ENCODE results near the gene BCL2L1.

The BCL2L1 gene

DNA sequence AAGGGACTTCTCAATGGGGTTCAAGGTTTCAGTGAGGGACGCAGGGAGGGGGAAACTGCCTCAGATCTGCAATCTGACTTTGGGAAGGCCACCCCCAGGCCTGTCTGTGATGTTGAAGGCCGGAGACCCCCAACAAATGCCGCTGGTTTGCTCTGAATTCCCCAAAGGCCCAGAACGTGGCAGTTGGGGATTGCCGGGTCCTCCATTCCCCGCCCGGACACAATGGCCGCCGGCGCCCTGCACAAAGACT lies 326 bp upstream of the BCL2L1 start:
- TF ChIP-seq CTCF (IDR thresholded peaks at IDR 0.05; ENCODE audit: insufficient read depth, low read length, poor library complexity, severe bottlenecking) = no peak
- H3K4me3 ChIP-seq (replicated peaks; ENCODE audit: low read depth, low read length) = peak overlapping the region; percentile 75
- DNase-seq (ENCODE audit: extremely low read depth, insufficient read length) = no peak
- no peaks in the 10 kb centered on the region for H3K27me3 ChIP-seq (replicated peaks; ENCODE audit: control insufficient read depth, insufficient read depth, low read length)
- H3K36me3 ChIP-seq (ENCODE audit: control insufficient read depth, insufficient read depth, low read length) = peaks cover 2% of the 10 kb centered on the region; the same call in 1 of the 2 replicates

DNA sequence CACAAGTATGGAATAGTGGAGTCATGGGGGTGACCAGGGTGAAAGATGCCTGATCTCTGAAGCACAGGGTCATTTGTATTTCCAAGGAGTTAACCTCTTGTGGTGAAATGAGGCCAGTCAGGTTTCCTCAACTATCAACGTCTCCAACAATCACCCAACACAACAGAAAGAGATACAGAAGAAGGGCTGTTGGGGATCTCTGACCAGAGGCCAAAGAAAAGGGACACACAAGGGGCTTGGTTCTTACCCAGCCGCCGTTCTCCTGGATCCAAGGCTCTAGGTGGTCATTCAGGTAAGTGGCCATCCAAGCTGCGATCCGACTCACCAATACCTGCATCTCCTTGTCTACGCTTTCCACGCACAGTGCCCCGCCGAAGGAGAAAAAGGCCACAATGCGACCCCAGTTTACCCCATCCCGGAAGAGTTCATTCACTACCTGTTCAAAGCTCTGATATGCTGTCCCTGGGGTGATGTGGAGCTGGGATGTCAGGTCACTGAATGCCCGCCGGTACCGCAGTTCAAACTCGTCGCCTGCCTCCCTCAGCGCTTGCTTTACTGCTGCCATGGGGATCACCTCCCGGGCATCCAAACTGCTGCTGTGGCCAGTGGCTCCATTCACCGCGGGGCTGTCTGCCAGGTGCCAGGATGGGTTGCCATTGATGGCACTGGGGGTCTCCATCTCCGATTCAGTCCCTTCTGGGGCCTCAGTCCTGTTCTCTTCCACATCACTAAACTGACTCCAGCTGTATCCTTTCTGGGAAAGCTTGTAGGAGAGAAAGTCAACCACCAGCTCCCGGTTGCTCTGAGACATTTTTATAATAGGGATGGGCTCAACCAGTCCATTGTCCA lies 1.0 kb downstream of the BCL2L1 start:
- no peak for DNase-seq (ENCODE audit: extremely low read depth, insufficient read length)
- Histone ChIP-seq H3K36me3 (ENCODE audit: control insufficient read depth, insufficient read depth, low read length) (peaks cover 2% of the 10 kb centered on the region; the same call in 1 of the 2 replicates), H3K27me3 (replicated peaks; ENCODE audit: control insufficient read depth, insufficient read depth, low read length) (no peaks in the 10 kb centered on the region), H3K4me3 (replicated peaks; ENCODE audit: low read depth, low read length) (peak overlapping the region; percentile 75)
- TF ChIP-seq CTCF (IDR thresholded peaks at IDR 0.05; ENCODE audit: insufficient read depth, low read length, poor library complexity, severe bottlenecking) = no peak

GRCh38 chr20:31720486-31721407 lies 1.9 kb downstream of the BCL2L1 start:
- Histone ChIP-seq H3K36me3 (ENCODE audit: control insufficient read depth, insufficient read depth, low read length) (peaks cover 2% of the 10 kb centered on the region; the same call in 1 of the 2 replicates), H3K27me3 (replicated peaks; ENCODE audit: control insufficient read depth, insufficient read depth, low read length) (no peaks in the 10 kb centered on the region), H3K4me3 (replicated peaks; ENCODE audit: low read depth, low read length) (peak overlapping the region; percentile 75)
- peak; percentile 43 for DNase-seq (ENCODE audit: extremely low read depth, insufficient read length)
- TF ChIP-seq CTCF (IDR thresholded peaks at IDR 0.05; ENCODE audit: insufficient read depth, low read length, poor library complexity, severe bottlenecking) = peak; percentile 30

DNA sequence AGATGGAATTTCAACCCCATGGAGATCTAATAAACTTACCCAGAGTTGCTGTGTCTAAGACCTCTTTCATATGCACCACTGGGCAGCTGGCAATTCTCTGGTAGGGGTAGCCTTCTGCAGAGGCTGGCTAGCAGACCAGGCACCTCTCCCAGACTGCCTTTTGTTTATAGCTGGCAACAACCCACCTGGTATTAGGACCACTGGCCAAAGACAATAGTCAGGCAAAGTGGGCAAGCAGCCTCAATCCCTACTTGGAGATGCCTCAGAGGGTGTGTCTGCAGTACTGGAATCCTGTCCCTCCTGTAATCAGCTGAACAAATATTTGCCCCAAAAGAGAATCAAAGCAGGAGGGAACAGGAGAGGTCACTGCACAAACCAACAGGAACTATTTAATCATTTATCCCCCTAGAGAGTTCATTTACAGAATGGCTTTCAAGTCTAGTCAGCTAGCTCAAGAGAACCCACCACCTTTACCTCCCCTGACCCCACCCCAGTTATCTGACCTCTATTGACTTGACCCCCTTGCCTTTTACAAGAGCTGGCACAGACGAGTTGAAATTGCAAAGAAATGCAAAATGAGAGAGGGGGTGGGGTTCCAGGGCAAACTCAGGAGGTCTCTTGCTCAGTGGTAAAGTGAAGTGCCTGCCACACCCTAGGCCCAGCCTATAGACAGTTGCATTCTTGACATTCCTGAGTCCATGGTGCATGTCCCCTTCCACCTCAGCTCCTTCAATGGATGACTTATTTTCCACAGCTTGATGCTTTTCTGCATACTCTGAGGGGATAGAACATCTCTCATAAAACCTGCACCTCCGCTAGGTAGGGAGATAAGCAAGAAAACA lies 2.8 kb downstream of the BCL2L1 start:
- Histone ChIP-seq H3K27me3 (replicated peaks; ENCODE audit: control insufficient read depth, insufficient read depth, low read length) (no peaks in the 10 kb centered on the region), H3K36me3 (ENCODE audit: control insufficient read depth, insufficient read depth, low read length) (peaks cover 2% of the 10 kb centered on the region; the same call in 1 of the 2 replicates), H3K4me3 (replicated peaks; ENCODE audit: low read depth, low read length) (peak overlapping the region; percentile 75)
- DNase-seq (ENCODE audit: extremely low read depth, insufficient read length) = no peak
- TF ChIP-seq CTCF (IDR thresholded peaks at IDR 0.05; ENCODE audit: insufficient read depth, low read length, poor library complexity, severe bottlenecking) = no peak

DNA sequence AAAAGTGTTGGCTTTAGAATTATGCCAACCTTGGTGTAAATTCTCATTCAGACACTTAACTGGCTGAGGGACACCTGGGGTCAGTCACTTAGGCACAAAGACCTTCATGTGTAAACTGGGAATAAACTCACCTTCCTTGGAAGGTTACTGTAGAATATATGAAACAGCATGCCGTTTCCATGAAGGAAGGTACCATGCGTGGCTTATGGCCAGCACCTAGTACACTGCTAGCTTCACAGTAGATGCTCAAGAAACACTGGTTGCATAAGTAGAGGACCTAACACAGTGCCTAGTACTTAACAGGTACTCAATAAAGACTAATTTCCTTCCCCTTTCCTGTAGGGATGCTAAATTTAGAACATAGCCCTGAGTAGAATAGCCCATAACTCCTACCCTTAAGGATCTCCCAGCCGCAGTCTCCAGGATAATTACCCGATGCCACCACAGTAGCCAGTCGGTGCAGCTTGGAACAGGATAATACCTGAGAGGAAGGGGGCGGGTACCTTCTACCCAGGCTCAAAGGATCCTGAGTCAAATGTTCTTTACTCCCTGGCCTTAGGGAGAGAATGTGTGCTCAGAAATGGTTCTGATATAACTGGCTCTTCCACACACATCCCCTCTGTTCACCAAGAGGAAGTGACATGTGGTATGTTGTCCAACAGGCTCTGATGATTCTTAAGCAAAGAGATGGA lies 3.6 kb downstream of the BCL2L1 start:
- H3K36me3 ChIP-seq (ENCODE audit: control insufficient read depth, insufficient read depth, low read length) = peaks cover 3% of the 10 kb centered on the region; the same call in 1 of the 2 replicates
- DNase-seq (ENCODE audit: extremely low read depth, insufficient read length) = no peak
- TF ChIP-seq CTCF (IDR thresholded peaks at IDR 0.05; ENCODE audit: insufficient read depth, low read length, poor library complexity, severe bottlenecking) = no peak
- no peaks in the 10 kb centered on the region for H3K27me3 ChIP-seq (replicated peaks; ENCODE audit: control insufficient read depth, insufficient read depth, low read length)
- H3K4me3 ChIP-seq (replicated peaks; ENCODE audit: low read depth, low read length) = peak overlapping the region; percentile 75
